Measurements from ENCODE around the gene BRCA2.

Gene BRCA2

GRCh38 chr13:32385410-32385809 is 70.1 kb downstream of the BRCA2 start:
- no peak for DNase-seq (ENCODE audit: low read depth, low spot score)
- no peak overlapping the region for H3K4me3 ChIP-seq (ENCODE audit: insufficient read length, low read depth)
- peaks cover 33% of the 10 kb centered on the region for H3K36me3 ChIP-seq (ENCODE audit: insufficient read depth, insufficient read length, low read length)

GRCh38 chr13:32390048-32390447 is 74.7 kb downstream of the BRCA2 start:
- Histone ChIP-seq H3K36me3 (ENCODE audit: insufficient read depth, insufficient read length, low read length) (peaks cover 14% of the 10 kb centered on the region), H3K4me1 (ENCODE audit: insufficient read depth, insufficient read length) (no peaks in the 10 kb centered on the region), H3K9me3 (ENCODE audit: insufficient read depth, low read length) (no peaks in the 10 kb centered on the region), H3K4me3 (ENCODE audit: insufficient read length, low read depth) (no peak overlapping the region), H3K27me3 (ENCODE audit: insufficient read depth, insufficient read length) (no peaks in the 10 kb centered on the region), H3K9ac (ENCODE audit: insufficient read length, low read depth) (no peak overlapping the region)
- no peak for TF ChIP-seq SUZ12 (IDR thresholded peaks at IDR 0.05; ENCODE audit: extremely low read depth, insufficient read depth, insufficient read length)
- TF ChIP-seq YY1 (IDR thresholded peaks at IDR 0.05; ENCODE audit: insufficient read depth, insufficient read length): no peak
- TF ChIP-seq ZNF274 (IDR thresholded peaks at IDR 0.05; ENCODE audit: low read depth, low read length): no peak
- DNase-seq (ENCODE audit: low read depth, low spot score): no peak

More at GRCh38 chr13:32385410-32385809, 70.1 kb downstream of the BRCA2 start:
- Histone ChIP-seq H3K4me1 (ENCODE audit: insufficient read depth, insufficient read length) (no peaks in the 10 kb centered on the region), H3K9me3 (ENCODE audit: insufficient read depth, low read length) (no peaks in the 10 kb centered on the region), H3K27me3 (ENCODE audit: insufficient read depth, insufficient read length) (no peaks in the 10 kb centered on the region), H3K9ac (ENCODE audit: insufficient read length, low read depth) (no peak overlapping the region)
- no peak for TF ChIP-seq YY1 (IDR thresholded peaks at IDR 0.05; ENCODE audit: insufficient read depth, insufficient read length)

- Histone ChIP-seq H3K9ac (ENCODE audit: insufficient read length, low read depth) (no peak overlapping the region), H3K4me1 (ENCODE audit: insufficient read depth, insufficient read length) (no peaks in the 10 kb centered on the region), H3K27me3 (ENCODE audit: insufficient read depth, insufficient read length) (no peaks in the 10 kb centered on the region), H3K4me3 (ENCODE audit: insufficient read length, low read depth) (no peak overlapping the region), H3K36me3 (ENCODE audit: insufficient read depth, insufficient read length, low read length) (peaks cover 14% of the 10 kb centered on the region), H3K9me3 (ENCODE audit: insufficient read depth, low read length) (no peaks in the 10 kb centered on the region)
- TF ChIP-seq ZNF274 (IDR thresholded peaks at IDR 0.05; ENCODE audit: low read depth, low read length): no peak
- DNase-seq (ENCODE audit: low read depth, low spot score): no peak
These were observed 75.2 kb downstream of the BRCA2 start for GRCh38 chr13:32390484-32390883.

- H3K4me1 ChIP-seq (ENCODE audit: insufficient read depth, insufficient read length): no peaks in the 10 kb centered on the region
- no peak overlapping the region for H3K9ac ChIP-seq (ENCODE audit: insufficient read length, low read depth)
- peaks cover 14% of the 10 kb centered on the region for H3K36me3 ChIP-seq (ENCODE audit: insufficient read depth, insufficient read length, low read length)
- no peak overlapping the region for H3K4me3 ChIP-seq (ENCODE audit: insufficient read length, low read depth)
- peak; percentile 13 for DNase-seq (ENCODE audit: low read depth, low spot score)
- H3K27me3 ChIP-seq (ENCODE audit: insufficient read depth, insufficient read length): no peaks in the 10 kb centered on the region
- H3K9me3 ChIP-seq (ENCODE audit: insufficient read depth, low read length): no peaks in the 10 kb centered on the region
- TF ChIP-seq YY1 (IDR thresholded peaks at IDR 0.05; ENCODE audit: insufficient read depth, insufficient read length) (no peak), ZNF274 (IDR thresholded peaks at IDR 0.05; ENCODE audit: low read depth, low read length) (no peak), SUZ12 (IDR thresholded peaks at IDR 0.05; ENCODE audit: extremely low read depth, insufficient read depth, insufficient read length) (no peak)
These were observed 75.9 kb downstream of the BRCA2 start for GRCh38 chr13:32391101-32391619.

GRCh38 chr13:32403108-32403507 is 87.8 kb downstream of the BRCA2 start:
- no peak for TF ChIP-seq YY1 (IDR thresholded peaks at IDR 0.05; ENCODE audit: insufficient read depth, insufficient read length)
- TF ChIP-seq SUZ12 (IDR thresholded peaks at IDR 0.05; ENCODE audit: extremely low read depth, insufficient read depth, insufficient read length): no peak
- TF ChIP-seq ZNF274 (IDR thresholded peaks at IDR 0.05; ENCODE audit: low read depth, low read length): no peak
- Histone ChIP-seq H3K9me3 (ENCODE audit: insufficient read depth, low read length) (no peaks in the 10 kb centered on the region), H3K27me3 (ENCODE audit: insufficient read depth, insufficient read length) (no peaks in the 10 kb centered on the region), H3K4me1 (ENCODE audit: insufficient read depth, insufficient read length) (no peaks in the 10 kb centered on the region), H3K9ac (ENCODE audit: insufficient read length, low read depth) (no peak overlapping the region), H3K36me3 (ENCODE audit: insufficient read depth, insufficient read length, low read length) (peaks cover 8% of the 10 kb centered on the region), H3K4me3 (ENCODE audit: insufficient read length, low read depth) (no peak overlapping the region)
- no peak for DNase-seq (ENCODE audit: low read depth, low spot score)

GRCh38 chr13:32407854-32408253 is 92.5 kb downstream of the BRCA2 start:
- H3K4me3 ChIP-seq (ENCODE audit: insufficient read length, low read depth): no peak overlapping the region
- H3K36me3 ChIP-seq (ENCODE audit: insufficient read depth, insufficient read length, low read length): no peaks in the 10 kb centered on the region
- H3K9me3 ChIP-seq (ENCODE audit: insufficient read depth, low read length): no peaks in the 10 kb centered on the region
- no peak overlapping the region for H3K9ac ChIP-seq (ENCODE audit: insufficient read length, low read depth)
- no peak for TF ChIP-seq SUZ12 (IDR thresholded peaks at IDR 0.05; ENCODE audit: extremely low read depth, insufficient read depth, insufficient read length)
- TF ChIP-seq YY1 (IDR thresholded peaks at IDR 0.05; ENCODE audit: insufficient read depth, insufficient read length): no peak
- TF ChIP-seq ZNF274 (IDR thresholded peaks at IDR 0.05; ENCODE audit: low read depth, low read length): no peak
- H3K27me3 ChIP-seq (ENCODE audit: insufficient read depth, insufficient read length): no peaks in the 10 kb centered on the region
- no peak for DNase-seq (ENCODE audit: low read depth, low spot score)
- no peaks in the 10 kb centered on the region for H3K4me1 ChIP-seq (ENCODE audit: insufficient read depth, insufficient read length)

GRCh38 chr13:32408296-32409000 is 93.1 kb downstream of the BRCA2 start:
- no peak overlapping the region for H3K4me3 ChIP-seq (ENCODE audit: insufficient read length, low read depth)
- DNase-seq (ENCODE audit: low read depth, low spot score): no peak

More at GRCh38 chr13:32408296-32409000, 93.1 kb downstream of the BRCA2 start:
- H3K36me3 ChIP-seq (ENCODE audit: insufficient read depth, insufficient read length, low read length): no peaks in the 10 kb centered on the region
- no peaks in the 10 kb centered on the region for H3K4me1 ChIP-seq (ENCODE audit: insufficient read depth, insufficient read length)
- TF ChIP-seq YY1 (IDR thresholded peaks at IDR 0.05; ENCODE audit: insufficient read depth, insufficient read length): no peak
- TF ChIP-seq SUZ12 (IDR thresholded peaks at IDR 0.05; ENCODE audit: extremely low read depth, insufficient read depth, insufficient read length): no peak
- TF ChIP-seq ZNF274 (IDR thresholded peaks at IDR 0.05; ENCODE audit: low read depth, low read length): no peak
- no peak overlapping the region for H3K9ac ChIP-seq (ENCODE audit: insufficient read length, low read depth)
- no peaks in the 10 kb centered on the region for H3K27me3 ChIP-seq (ENCODE audit: insufficient read depth, insufficient read length)
- H3K9me3 ChIP-seq (ENCODE audit: insufficient read depth, low read length): no peaks in the 10 kb centered on the region
